Activated naive CD4-positive, alpha-beta T cell treated with anti-CD3 and anti-CD28 coated beads, Interleukin-2, amount 50 U/mL, for 24 hours (primary cell): ENCODE data around the gene FSTL5.
"Not testable (repeated sequence)": the region's sequence is repeated elsewhere in the genome, so short reads cannot be mapped to it uniquely, and the experiment has no call there.

Experiments
- H3K27ac Mint-ChIP-seq: one replicate; pipeline ENCODE4 v1.8.0; 2021; ENCODE audit warnings: mild to moderate bottlenecking, mixed read lengths
- H3K27me3 Mint-ChIP-seq: one replicate; pipeline ENCODE4 v1.8.0; 2021; ENCODE audit warnings: mixed read lengths
- H3K36me3 Mint-ChIP-seq: one replicate; pipeline ENCODE4 v1.8.0; 2021; ENCODE audit warnings: mixed read lengths
- H3K4me1 Mint-ChIP-seq: one replicate; pipeline ENCODE4 v1.8.0; 2021; ENCODE audit warnings: mixed read lengths
- H3K4me3 Mint-ChIP-seq: one replicate; pipeline ENCODE4 v1.8.0; 2021; ENCODE audit warnings: mild to moderate bottlenecking, mixed read lengths
- H3K9me3 Mint-ChIP-seq: one replicate; pipeline ENCODE4 v1.8.0; 2021; ENCODE audit warnings: mixed read lengths

Gene FSTL5

GRCh38 chr4:161767116-161767515, 396.7 kb downstream of the FSTL5 start:
- H3K27me3 Mint-ChIP-seq = no peaks in the 10 kb centered on the region
- H3K9me3 Mint-ChIP-seq = peaks cover 7% of the 10 kb centered on the region
- H3K27ac Mint-ChIP-seq = no peak overlapping the region
- H3K4me3 Mint-ChIP-seq = no peak overlapping the region
- no peaks in the 10 kb centered on the region for H3K4me1 Mint-ChIP-seq
- no peaks in the 10 kb centered on the region for H3K36me3 Mint-ChIP-seq

GRCh38 chr4:161762796-161763195, 401.0 kb downstream of the FSTL5 start:
- no peak overlapping the region for H3K27ac Mint-ChIP-seq
- H3K27me3 Mint-ChIP-seq = no peaks in the 10 kb centered on the region
- no peaks in the 10 kb centered on the region for H3K36me3 Mint-ChIP-seq

GRCh38 chr4:161760008-161760407, 403.8 kb downstream of the FSTL5 start:
- Mint-ChIP-seq H3K4me1 (no peaks in the 10 kb centered on the region), H3K27me3 (no peaks in the 10 kb centered on the region), H3K27ac (no peak overlapping the region), H3K9me3 (no peaks in the 10 kb centered on the region), H3K36me3 (no peaks in the 10 kb centered on the region), H3K4me3 (no peak overlapping the region)

More at GRCh38 chr4:161762796-161763195, 401.0 kb downstream of the FSTL5 start:
- Mint-ChIP-seq H3K4me1 (no peaks in the 10 kb centered on the region), H3K9me3 (no peaks in the 10 kb centered on the region), H3K4me3 (no peak overlapping the region)

DNA sequence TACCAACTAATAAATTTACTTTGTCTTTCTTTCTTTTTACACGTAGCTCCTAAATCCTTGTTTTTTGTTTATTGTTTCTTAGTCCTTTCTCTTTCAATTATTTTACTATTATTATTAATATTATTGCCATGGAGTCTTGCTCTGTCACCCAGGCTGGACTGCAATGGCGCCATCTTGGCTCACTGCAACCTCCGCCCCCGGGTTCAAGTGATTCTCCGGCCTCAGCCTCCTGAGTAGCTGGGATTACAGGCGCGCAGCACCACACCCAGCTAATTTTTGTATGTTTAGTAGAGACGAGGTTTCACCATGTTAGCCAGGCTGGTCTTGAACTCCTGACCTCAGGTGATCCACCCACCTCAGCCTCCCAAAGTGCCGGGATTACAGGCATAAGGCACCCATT, 405.4 kb downstream of the FSTL5 start:
- H3K4me1 Mint-ChIP-seq, H3K9me3 Mint-ChIP-seq: not testable (repeated sequence)

GRCh38 chr4:161728929-161729328, 434.9 kb downstream of the FSTL5 start:
- Mint-ChIP-seq H3K36me3 (no peaks in the 10 kb centered on the region), H3K4me3 (no peak overlapping the region), H3K27me3 (no peaks in the 10 kb centered on the region), H3K4me1 (no peaks in the 10 kb centered on the region), H3K27ac (no peak overlapping the region), H3K9me3 (peaks cover 8% of the 10 kb centered on the region)

More for the DNA sequence above, 405.4 kb downstream of the FSTL5 start:
- not testable (repeated sequence) for H3K27me3 Mint-ChIP-seq, H3K36me3 Mint-ChIP-seq, H3K4me3 Mint-ChIP-seq, H3K27ac Mint-ChIP-seq

GRCh38 chr4:161721947-161722346, 441.9 kb downstream of the FSTL5 start:
- no peaks in the 10 kb centered on the region for H3K27me3 Mint-ChIP-seq
- H3K36me3 Mint-ChIP-seq = no peaks in the 10 kb centered on the region
- H3K4me1 Mint-ChIP-seq = no peaks in the 10 kb centered on the region
- no peak overlapping the region for H3K4me3 Mint-ChIP-seq
- peaks cover 8% of the 10 kb centered on the region for H3K9me3 Mint-ChIP-seq
- H3K27ac Mint-ChIP-seq = no peak overlapping the region

DNA sequence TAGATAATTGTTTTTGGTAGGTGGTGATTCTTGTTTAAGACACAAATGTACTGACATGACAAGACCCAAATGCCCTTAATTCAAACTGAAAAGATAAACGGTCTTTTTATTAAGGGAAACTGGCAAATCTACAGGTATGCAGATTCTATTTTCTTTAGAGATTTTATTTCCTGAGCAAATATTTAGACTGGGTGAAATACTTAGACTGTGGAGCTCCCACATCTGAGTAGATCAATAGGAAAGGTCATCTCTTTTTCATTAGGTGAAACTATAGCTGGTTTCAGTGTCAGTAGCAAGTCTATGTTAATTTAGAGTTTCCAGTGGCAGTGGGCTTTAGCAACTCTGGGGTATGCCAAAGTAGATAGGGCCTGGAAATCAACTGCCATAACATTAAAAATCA, 446.7 kb downstream of the FSTL5 start:
- H3K27ac Mint-ChIP-seq = no peak overlapping the region
- H3K9me3 Mint-ChIP-seq = peaks cover 8% of the 10 kb centered on the region
- H3K4me1 Mint-ChIP-seq = no peaks in the 10 kb centered on the region
- no peaks in the 10 kb centered on the region for H3K27me3 Mint-ChIP-seq
- H3K4me3 Mint-ChIP-seq = no peak overlapping the region
- H3K36me3 Mint-ChIP-seq = no peaks in the 10 kb centered on the region

DNA sequence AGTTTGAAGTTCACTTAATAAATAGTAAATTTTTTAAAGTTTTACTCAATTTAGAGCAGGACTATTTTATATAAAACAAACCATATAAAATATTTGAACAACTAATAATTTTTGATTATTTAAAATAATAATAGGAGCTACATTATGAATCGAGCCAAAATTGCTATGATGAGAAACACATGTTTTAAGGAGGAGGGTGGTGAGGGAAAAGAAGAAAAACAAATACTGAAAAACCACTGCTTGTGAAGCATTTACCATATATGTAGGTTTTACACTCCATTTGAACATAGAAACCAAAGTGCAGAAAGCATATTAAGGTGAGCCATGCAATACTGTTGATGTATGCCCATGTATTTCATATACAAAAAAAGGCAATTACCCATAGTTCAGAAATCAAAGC, 448.9 kb downstream of the FSTL5 start:
- Mint-ChIP-seq H3K4me1 (no peaks in the 10 kb centered on the region), H3K36me3 (no peaks in the 10 kb centered on the region), H3K27ac (no peak overlapping the region), H3K9me3 (peaks cover 8% of the 10 kb centered on the region), H3K4me3 (no peak overlapping the region), H3K27me3 (no peaks in the 10 kb centered on the region)

DNA sequence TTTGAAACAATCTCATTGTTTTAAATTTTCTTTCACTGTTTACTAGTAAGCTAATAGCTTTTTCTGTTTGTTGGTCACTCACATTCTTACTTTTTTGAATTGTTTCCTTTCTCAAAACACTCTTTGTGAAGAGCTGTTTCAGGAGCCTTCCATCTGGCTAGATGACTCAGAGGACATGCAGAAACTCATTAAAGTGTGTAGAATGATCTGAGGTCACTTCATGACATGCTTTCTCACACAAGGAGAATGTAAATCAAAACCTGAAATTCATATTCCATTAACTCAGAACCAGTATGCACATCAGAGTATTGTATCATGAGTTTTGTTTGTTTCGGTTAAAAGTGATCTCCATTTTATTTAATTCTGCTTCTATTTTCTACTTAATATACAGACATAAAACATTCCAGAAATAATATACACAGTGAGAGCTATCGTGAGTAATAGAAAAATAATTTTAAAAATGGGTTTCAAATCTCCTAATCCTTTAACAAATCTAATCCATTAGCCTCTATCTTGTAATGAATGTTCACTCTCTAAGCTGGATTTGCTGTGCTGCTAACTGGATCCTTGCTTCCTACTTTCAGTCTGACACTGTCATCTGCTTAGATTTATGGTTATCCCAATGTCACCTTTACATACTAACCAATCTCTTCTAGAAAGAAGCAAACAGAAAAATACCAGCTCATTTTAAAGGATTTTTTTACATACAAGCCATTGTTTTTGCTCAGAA, 449.6 kb downstream of the FSTL5 start:
- Mint-ChIP-seq H3K4me3 (no peak overlapping the region), H3K27me3 (no peaks in the 10 kb centered on the region), H3K36me3 (no peaks in the 10 kb centered on the region), H3K4me1 (no peaks in the 10 kb centered on the region), H3K27ac (no peak overlapping the region), H3K9me3 (peaks cover 2% of the 10 kb centered on the region)

GRCh38 chr4:161704653-161705052, 459.1 kb downstream of the FSTL5 start:
- no peaks in the 10 kb centered on the region for H3K9me3 Mint-ChIP-seq
- H3K36me3 Mint-ChIP-seq = no peaks in the 10 kb centered on the region
- H3K4me1 Mint-ChIP-seq = no peaks in the 10 kb centered on the region
- no peak overlapping the region for H3K4me3 Mint-ChIP-seq
- no peaks in the 10 kb centered on the region for H3K27me3 Mint-ChIP-seq
- H3K27ac Mint-ChIP-seq = no peak overlapping the region

DNA sequence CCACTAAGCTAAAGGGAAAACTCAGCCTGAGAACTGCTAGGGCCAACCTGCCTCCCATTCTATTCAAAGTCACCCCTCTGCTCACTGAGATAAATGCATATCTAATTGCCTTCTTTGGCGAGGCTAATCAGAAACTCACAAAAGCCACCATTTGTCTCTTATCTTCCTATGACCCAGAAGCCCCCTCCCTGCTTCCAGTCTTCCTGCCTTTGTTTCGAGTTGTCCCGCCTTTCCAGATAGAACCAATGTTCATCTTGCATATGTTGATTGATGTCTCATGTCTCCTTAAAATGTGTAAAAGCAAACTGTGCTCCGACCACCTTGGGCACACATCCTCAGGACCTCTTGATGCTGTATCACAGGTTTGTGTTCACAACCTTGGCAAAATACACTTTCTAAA, 459.8 kb downstream of the FSTL5 start:
- Mint-ChIP-seq H3K36me3 (no peaks in the 10 kb centered on the region), H3K4me3 (no peak overlapping the region), H3K9me3 (no peaks in the 10 kb centered on the region), H3K27ac (no peak overlapping the region), H3K27me3 (no peaks in the 10 kb centered on the region), H3K4me1 (no peaks in the 10 kb centered on the region)

DNA sequence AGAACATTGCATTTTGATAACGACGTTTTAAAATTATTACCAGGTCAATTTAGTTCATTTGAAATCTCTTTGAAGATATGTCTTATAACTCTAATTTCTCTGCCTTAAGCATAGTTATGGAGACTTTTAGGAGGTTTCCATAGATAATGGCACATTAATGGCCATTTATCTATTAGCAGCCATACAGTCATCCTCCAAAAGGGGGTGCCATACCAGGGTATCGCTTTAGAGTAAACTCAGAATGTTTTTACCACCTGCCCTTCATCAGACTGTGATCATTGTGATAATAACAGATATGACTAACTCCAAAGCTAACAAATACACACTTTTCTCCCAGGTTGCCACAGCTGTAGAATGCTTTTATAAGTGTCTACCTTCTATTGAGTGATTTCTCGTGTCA, 461.5 kb downstream of the FSTL5 start:
- Mint-ChIP-seq H3K4me1 (no peaks in the 10 kb centered on the region), H3K9me3 (peaks cover 7% of the 10 kb centered on the region), H3K4me3 (no peak overlapping the region), H3K27me3 (no peaks in the 10 kb centered on the region), H3K27ac (no peak overlapping the region), H3K36me3 (no peaks in the 10 kb centered on the region)

- H3K9me3 Mint-ChIP-seq = peaks cover 10% of the 10 kb centered on the region
- H3K36me3 Mint-ChIP-seq = no peaks in the 10 kb centered on the region
- no peak overlapping the region for H3K27ac Mint-ChIP-seq
- H3K27me3 Mint-ChIP-seq = no peaks in the 10 kb centered on the region
- H3K4me3 Mint-ChIP-seq = no peak overlapping the region
- H3K4me1 Mint-ChIP-seq = no peaks in the 10 kb centered on the region
Measured at GRCh38 chr4:161696944-161697343, 466.9 kb downstream of the FSTL5 start.

GRCh38 chr4:161680146-161680545, 483.7 kb downstream of the FSTL5 start:
- Mint-ChIP-seq H3K9me3 (peaks cover 6% of the 10 kb centered on the region), H3K27ac (no peak overlapping the region), H3K27me3 (no peaks in the 10 kb centered on the region), H3K4me3 (no peak overlapping the region), H3K36me3 (no peaks in the 10 kb centered on the region), H3K4me1 (no peaks in the 10 kb centered on the region)

DNA sequence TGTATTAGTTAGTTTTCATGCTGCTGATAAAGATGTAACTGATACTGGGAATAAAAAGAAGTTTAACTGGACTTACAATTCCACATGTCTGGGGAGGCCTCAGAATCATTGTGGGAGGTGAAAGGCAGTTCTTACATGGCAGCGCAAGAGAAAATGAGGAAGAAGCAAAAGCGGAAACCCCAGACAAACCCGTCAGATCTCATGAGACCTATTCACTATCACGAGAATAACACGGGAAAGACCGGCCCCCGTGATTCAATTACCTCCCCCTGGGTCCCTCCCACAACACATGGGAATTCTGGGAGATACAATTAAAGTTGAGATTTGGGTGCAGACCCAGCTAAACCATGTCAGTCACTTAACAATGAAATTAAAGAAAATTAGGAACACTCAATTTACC, 499.1 kb downstream of the FSTL5 start:
- Mint-ChIP-seq H3K4me3 (no peak overlapping the region), H3K27me3 (no peaks in the 10 kb centered on the region), H3K36me3 (no peaks in the 10 kb centered on the region), H3K4me1 (no peaks in the 10 kb centered on the region), H3K27ac (no peak overlapping the region), H3K9me3 (peaks cover 4% of the 10 kb centered on the region)

GRCh38 chr4:161663844-161664243, 500.0 kb downstream of the FSTL5 start:
- Mint-ChIP-seq H3K4me1 (no peaks in the 10 kb centered on the region), H3K36me3 (no peaks in the 10 kb centered on the region), H3K9me3 (peaks cover 4% of the 10 kb centered on the region), H3K4me3 (no peak overlapping the region), H3K27ac (no peak overlapping the region), H3K27me3 (no peaks in the 10 kb centered on the region)

- H3K4me1 Mint-ChIP-seq = no peaks in the 10 kb centered on the region
- peaks cover 3% of the 10 kb centered on the region for H3K9me3 Mint-ChIP-seq
- no peaks in the 10 kb centered on the region for H3K36me3 Mint-ChIP-seq
- H3K27ac Mint-ChIP-seq = no peak overlapping the region
- H3K27me3 Mint-ChIP-seq = no peaks in the 10 kb centered on the region
- H3K4me3 Mint-ChIP-seq = no peak overlapping the region
Measured at GRCh38 chr4:161658676-161659075, 505.1 kb downstream of the FSTL5 start.
